Measurements from ENCODE around the gene ARF1.

Gene ARF1

DNA sequence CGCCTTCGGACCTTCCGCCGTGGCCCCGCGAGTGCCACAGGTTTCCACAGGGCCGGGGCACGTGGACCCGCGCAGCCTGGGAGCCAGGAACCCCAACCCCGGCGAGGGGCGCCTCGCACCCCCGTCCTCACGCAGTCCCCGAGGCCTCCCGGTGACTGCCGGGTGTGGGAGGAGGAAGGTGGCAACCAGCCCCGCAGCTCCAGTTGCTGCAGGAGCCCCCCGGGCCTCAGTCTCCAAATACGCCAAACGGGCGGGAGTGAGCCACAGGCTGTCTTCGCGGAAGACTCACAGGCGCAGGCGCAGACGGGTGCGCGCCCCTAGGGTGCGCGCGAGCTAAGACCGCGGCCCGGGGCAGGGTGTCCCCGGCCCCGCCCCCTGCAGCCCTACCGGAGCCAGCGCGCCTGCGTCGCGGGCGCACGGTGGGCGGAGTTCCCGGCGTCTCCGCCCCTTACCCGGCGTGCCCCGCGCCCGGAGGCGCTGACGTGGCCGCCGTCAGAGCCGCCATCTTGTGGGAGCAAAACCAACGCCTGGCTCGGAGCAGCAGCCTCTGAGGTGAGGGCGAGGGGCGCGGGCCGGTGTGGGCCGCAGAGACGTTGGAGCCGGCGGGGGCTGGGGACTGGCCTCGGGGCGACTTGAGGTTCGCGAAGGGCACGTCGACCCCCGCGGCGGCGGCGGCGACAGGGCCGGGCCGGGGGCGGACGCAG, at the start of gene ARF1:
Gene ARF1, plus strand, starts transcription at position 495 of the 704 bp plus-strand sequence. CDS start 14,407 bp downstream, outside the sequence.
- Histone ChIP-seq H3K4me3 (ENCODE audit: low read depth, low read length) (peak within 1 kb of the TSS; percentile 100), H3K9me3 (ENCODE audit: control insufficient read depth, insufficient read depth, low read depth, low read length) (no peaks in the 10 kb centered on the region), H3K4me1 (ENCODE audit: control insufficient read depth, insufficient read depth, low read length) (peaks cover 40% of the 10 kb centered on the region), H3K9ac (ENCODE audit: low read length) (peak within 1 kb of the TSS; percentile 94), H3K36me3 (ENCODE audit: control insufficient read depth, insufficient read depth, low read length) (peaks cover 9% of the 10 kb centered on the region; the same call in 1 of the 2 replicates), H3K27ac (ENCODE audit: low read depth, low read length) (peak within 1 kb of the TSS; percentile 94), H3K27me3 (ENCODE audit: control insufficient read depth, insufficient read depth, low read length) (peaks cover 15% of the 10 kb centered on the region)

DNA sequence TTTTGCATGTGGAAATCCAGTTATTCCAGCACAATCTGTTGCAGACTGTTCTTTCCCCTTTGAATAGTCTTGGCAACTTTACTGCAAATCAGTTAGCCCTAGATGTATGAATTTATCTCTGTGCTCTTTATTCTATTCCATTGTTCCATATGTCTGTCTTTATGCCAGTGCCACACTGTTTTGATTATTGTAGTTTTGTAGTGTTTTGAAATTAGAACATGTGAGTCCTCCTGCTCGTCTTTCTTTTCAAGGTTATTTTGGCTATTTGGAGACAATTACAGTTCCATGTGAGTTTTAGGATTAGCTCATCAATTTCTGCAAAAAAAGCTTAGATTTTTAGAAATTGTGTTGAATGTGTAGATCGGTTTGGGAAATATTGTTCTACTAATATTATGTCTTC, 49.1 kb upstream of the ARF1 start:
- Histone ChIP-seq H3K27me3 (ENCODE audit: control insufficient read depth, insufficient read depth, low read length) (peaks cover 40% of the 10 kb centered on the region), H3K4me3 (ENCODE audit: low read depth, low read length) (no peak overlapping the region), H3K9ac (ENCODE audit: low read length) (no peak overlapping the region), H3K9me3 (ENCODE audit: control insufficient read depth, insufficient read depth, low read depth, low read length) (no peaks in the 10 kb centered on the region), H3K36me3 (ENCODE audit: control insufficient read depth, insufficient read depth, low read length) (no peaks in the 10 kb centered on the region), H3K27ac (ENCODE audit: low read depth, low read length) (no peak overlapping the region), H3K4me1 (ENCODE audit: control insufficient read depth, insufficient read depth, low read length) (peaks cover 19% of the 10 kb centered on the region)

DNA sequence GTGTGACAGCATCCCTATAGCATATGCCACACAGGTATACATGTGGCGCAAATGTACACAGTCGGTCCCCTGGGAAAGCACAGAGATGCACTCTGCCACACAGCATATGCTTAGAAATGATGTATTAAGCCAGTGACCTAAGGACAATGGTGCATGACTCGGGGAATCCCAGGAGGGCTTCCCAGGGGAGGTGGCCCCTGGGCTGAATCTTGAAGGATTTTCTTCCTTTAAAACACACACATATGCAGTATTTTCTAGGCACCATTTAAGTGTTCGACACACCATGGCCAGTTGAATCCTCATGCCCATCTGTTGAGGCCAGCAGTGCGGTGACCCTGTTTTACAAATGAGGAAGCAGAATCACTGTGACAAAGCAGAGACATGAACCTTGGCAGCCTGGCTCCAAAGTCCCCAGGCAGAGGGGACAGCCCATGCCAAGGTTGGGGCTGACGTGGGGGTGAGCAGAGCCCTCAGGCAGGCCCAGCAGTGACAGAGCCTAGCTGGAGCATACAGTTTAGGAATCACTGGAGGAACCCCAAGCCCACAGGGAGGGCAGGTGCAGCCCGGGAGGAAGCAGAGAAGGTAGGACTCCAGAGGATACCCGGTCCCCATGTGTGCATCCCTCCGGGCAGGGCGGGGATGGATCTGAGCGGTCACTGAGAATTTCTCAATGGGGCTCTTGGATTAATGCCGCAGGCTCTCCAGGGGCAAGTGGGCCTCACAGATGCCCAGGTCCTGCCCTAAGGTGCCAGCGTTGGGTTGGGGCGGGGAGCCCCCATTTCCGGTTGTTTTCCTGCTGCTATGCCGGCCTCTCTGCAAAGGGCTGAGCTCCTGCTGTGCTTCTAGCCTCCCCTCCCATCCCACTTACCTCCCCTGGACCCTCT, 47.3 kb upstream of the ARF1 start:
- Histone ChIP-seq H3K4me1 (ENCODE audit: control insufficient read depth, insufficient read depth, low read length) (peaks cover 22% of the 10 kb centered on the region), H3K27ac (ENCODE audit: low read depth, low read length) (no peak overlapping the region), H3K27me3 (ENCODE audit: control insufficient read depth, insufficient read depth, low read length) (peaks cover 54% of the 10 kb centered on the region), H3K4me3 (ENCODE audit: low read depth, low read length) (no peak overlapping the region), H3K9me3 (ENCODE audit: control insufficient read depth, insufficient read depth, low read depth, low read length) (no peaks in the 10 kb centered on the region), H3K36me3 (ENCODE audit: control insufficient read depth, insufficient read depth, low read length) (no peaks in the 10 kb centered on the region), H3K9ac (ENCODE audit: low read length) (no peak overlapping the region)

DNA sequence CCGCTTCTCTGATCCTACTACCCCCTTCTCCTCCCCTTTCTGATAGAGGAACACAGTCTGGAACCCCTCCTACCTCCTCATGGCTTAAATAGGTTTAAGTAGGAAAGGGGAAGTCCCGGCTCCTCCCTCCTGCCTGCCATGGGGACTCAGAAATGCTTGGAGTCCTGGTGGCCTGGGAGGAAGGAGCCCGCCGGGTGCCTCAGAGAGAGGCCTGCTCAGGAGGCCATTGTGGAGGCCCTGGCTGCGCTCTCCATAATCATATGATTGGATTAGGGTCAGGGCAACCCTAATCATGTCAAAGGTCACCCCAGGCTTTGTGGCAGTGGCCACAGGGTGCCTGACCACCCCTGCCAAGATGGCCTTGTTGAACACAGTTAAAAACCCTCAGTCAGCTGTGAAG, 46.7 kb upstream of the ARF1 start:
- H3K36me3 ChIP-seq (ENCODE audit: control insufficient read depth, insufficient read depth, low read length), result no peaks in the 10 kb centered on the region
- peaks cover 22% of the 10 kb centered on the region for H3K4me1 ChIP-seq (ENCODE audit: control insufficient read depth, insufficient read depth, low read length)
- H3K27me3 ChIP-seq (ENCODE audit: control insufficient read depth, insufficient read depth, low read length), result peaks cover 57% of the 10 kb centered on the region
- H3K4me3 ChIP-seq (ENCODE audit: low read depth, low read length), result no peak overlapping the region
- no peak overlapping the region for H3K9ac ChIP-seq (ENCODE audit: low read length)
- no peaks in the 10 kb centered on the region for H3K9me3 ChIP-seq (ENCODE audit: control insufficient read depth, insufficient read depth, low read depth, low read length)
- no peak overlapping the region for H3K27ac ChIP-seq (ENCODE audit: low read depth, low read length)

DNA sequence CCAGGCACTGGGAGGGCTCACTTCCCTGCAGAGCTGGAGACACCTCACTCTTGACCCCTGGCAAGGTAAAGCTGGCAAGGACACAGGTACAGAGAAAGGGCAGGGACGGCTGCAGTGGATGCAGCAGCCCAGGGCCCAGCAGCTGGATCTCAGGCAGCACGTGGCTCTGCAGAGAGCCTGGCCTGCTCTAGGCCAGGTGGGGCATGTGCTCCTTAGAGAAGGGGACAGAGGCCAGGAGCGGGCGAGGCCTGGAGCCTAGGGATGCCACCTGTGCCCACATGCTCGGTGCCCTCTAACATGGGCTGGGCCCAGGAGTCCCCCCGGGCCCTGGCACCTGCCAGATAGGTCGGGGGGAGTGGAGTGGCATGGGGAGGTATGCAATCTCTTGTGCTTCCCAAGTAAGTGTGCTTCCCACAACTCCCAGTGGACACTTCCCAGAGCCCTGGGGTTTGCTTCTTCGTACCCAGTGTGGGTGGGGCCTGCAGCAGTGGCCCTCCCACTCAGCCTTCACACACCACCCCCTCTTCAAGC, 45.7 kb upstream of the ARF1 start:
- H3K9me3 ChIP-seq (ENCODE audit: control insufficient read depth, insufficient read depth, low read depth, low read length), result no peaks in the 10 kb centered on the region
- H3K36me3 ChIP-seq (ENCODE audit: control insufficient read depth, insufficient read depth, low read length), result no peaks in the 10 kb centered on the region
- no peak overlapping the region for H3K27ac ChIP-seq (ENCODE audit: low read depth, low read length)
- peaks cover 22% of the 10 kb centered on the region for H3K4me1 ChIP-seq (ENCODE audit: control insufficient read depth, insufficient read depth, low read length)
- H3K27me3 ChIP-seq (ENCODE audit: control insufficient read depth, insufficient read depth, low read length), result peaks cover 66% of the 10 kb centered on the region
- H3K4me3 ChIP-seq (ENCODE audit: low read depth, low read length), result no peak overlapping the region
- H3K9ac ChIP-seq (ENCODE audit: low read length), result no peak overlapping the region

DNA sequence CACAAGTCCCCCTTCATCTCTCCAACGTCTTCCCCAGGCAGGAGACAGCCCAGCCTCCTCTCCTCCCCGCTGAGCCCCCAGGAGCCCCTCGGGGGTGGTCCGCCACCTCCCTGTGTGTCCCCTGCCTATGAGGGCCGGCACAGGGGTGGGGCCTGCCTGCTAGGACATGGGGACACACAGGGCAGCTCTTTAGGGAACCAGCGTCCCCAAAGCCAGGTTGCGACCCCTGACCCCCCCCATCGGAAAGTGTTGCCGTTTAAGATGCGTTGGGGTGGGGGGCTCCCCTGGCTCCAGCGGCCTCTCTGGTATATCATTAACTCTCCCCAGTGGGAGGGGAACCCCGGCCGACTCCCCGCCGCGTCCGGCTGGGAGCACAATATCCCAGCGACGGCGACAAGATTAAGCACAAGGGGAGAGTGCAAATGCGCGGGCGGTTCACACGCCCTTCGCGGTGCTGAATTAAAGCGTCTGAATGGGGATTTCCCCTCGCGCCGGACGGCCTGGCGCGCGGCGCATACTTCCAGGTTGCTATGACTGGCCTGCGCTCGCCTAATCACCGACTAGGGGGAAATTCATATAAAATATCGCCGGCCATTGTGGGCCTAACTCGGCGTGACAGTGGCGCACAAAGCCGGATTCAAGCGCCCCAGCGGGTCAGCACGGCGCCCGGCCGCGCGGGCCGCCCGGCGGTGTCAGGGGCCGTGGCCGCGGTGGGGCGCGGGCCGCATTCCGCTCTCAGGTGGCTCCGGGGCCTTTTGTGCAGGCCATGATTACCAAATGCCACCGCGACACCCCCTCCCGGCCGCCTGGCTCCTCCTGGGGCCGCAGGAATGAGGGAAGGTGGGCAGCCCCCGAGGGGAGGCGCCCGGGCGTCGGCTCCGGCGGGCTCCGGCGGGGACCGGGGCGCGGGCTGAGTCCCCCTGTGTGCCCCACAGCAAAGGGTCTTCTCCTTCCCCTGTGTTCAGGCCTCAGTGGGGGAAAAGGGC, 44.8 kb upstream of the ARF1 start:
- Histone ChIP-seq H3K4me1 (ENCODE audit: control insufficient read depth, insufficient read depth, low read length) (peaks cover 22% of the 10 kb centered on the region), H3K9ac (ENCODE audit: low read length) (peak overlapping the region; percentile 43), H3K9me3 (ENCODE audit: control insufficient read depth, insufficient read depth, low read depth, low read length) (no peaks in the 10 kb centered on the region), H3K27ac (ENCODE audit: low read depth, low read length) (no peak overlapping the region), H3K36me3 (ENCODE audit: control insufficient read depth, insufficient read depth, low read length) (no peaks in the 10 kb centered on the region), H3K27me3 (ENCODE audit: control insufficient read depth, insufficient read depth, low read length) (peaks cover 75% of the 10 kb centered on the region), H3K4me3 (ENCODE audit: low read depth, low read length) (peak overlapping the region; percentile 58)

- H3K9me3 ChIP-seq (ENCODE audit: control insufficient read depth, insufficient read depth, low read depth, low read length), result no peaks in the 10 kb centered on the region
- peak overlapping the region; percentile 58 for H3K4me3 ChIP-seq (ENCODE audit: low read depth, low read length)
- peak overlapping the region; percentile 43 for H3K9ac ChIP-seq (ENCODE audit: low read length)
- H3K27me3 ChIP-seq (ENCODE audit: control insufficient read depth, insufficient read depth, low read length), result peaks cover 83% of the 10 kb centered on the region
- no peaks in the 10 kb centered on the region for H3K36me3 ChIP-seq (ENCODE audit: control insufficient read depth, insufficient read depth, low read length)
- H3K27ac ChIP-seq (ENCODE audit: low read depth, low read length), result no peak overlapping the region
- peaks cover 22% of the 10 kb centered on the region for H3K4me1 ChIP-seq (ENCODE audit: control insufficient read depth, insufficient read depth, low read length)
These were observed 44.0 kb upstream of the ARF1 start for GRCh38 chr1:228038387-228039005.

- Histone ChIP-seq H3K36me3 (ENCODE audit: control insufficient read depth, insufficient read depth, low read length) (no peaks in the 10 kb centered on the region), H3K4me3 (ENCODE audit: low read depth, low read length) (no peak overlapping the region), H3K27me3 (ENCODE audit: control insufficient read depth, insufficient read depth, low read length) (peaks cover 85% of the 10 kb centered on the region), H3K27ac (ENCODE audit: low read depth, low read length) (no peak overlapping the region), H3K4me1 (ENCODE audit: control insufficient read depth, insufficient read depth, low read length) (peaks cover 22% of the 10 kb centered on the region), H3K9ac (ENCODE audit: low read length) (no peak overlapping the region), H3K9me3 (ENCODE audit: control insufficient read depth, insufficient read depth, low read depth, low read length) (no peaks in the 10 kb centered on the region)
These were observed 43.3 kb upstream of the ARF1 start for GRCh38 chr1:228039006-228039903.

DNA sequence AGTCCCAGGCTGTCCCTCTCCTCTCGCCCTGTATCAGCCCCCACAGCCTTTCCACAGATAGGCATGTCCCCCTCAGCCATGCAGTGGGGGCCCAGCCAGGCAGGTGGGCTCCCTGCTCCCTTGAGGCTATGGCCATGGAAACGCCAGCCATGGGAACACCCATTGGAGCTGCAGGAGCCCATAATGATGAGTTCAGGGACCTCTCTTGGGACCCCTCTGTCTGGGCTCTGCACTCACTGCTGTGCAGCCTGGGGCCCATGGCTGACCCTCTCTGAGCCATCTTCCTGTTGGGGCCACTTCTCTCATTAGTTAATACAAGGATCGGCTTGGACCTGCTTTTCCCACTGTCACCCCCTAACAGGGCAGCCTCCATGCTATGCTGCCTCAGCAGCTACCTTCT, 42.5 kb upstream of the ARF1 start:
- H3K4me3 ChIP-seq (ENCODE audit: low read depth, low read length), result no peak overlapping the region
- H3K27me3 ChIP-seq (ENCODE audit: control insufficient read depth, insufficient read depth, low read length), result peaks cover 89% of the 10 kb centered on the region
- no peaks in the 10 kb centered on the region for H3K36me3 ChIP-seq (ENCODE audit: control insufficient read depth, insufficient read depth, low read length)

More for the DNA sequence above, 42.5 kb upstream of the ARF1 start:
- Histone ChIP-seq H3K4me1 (ENCODE audit: control insufficient read depth, insufficient read depth, low read length) (peaks cover 22% of the 10 kb centered on the region), H3K9ac (ENCODE audit: low read length) (no peak overlapping the region), H3K9me3 (ENCODE audit: control insufficient read depth, insufficient read depth, low read depth, low read length) (no peaks in the 10 kb centered on the region), H3K27ac (ENCODE audit: low read depth, low read length) (no peak overlapping the region)

Measured in HUES6 (cell line).